Measurements from ENCODE around the gene FCRL2. TPM values are rescaled to one million over a fixed set of nuclear protein-coding genes. Genes with fewer than 3 reads are reported as not detected.

FCRL2 gene
- total RNA-seq (under 1 TPM in 1 of 10 donors, not detected in 9; 0.17 TPM), polyA plus RNA-seq (under 1 TPM in 1 of 2 donors, not detected in 1; 0.04 TPM)
- long read RNA-seq, donor 1, result 0 reads
- long read RNA-seq, donor 2, result 0 reads
- long read RNA-seq, donor 3, result 0 reads

GRCh38 chr1:157776971-157777391 lies at the start of gene FCRL2:
TSS of gene FCRL2 (minus strand) at chr1:157777132. CDS start at chr1:157777073, 59 bp downstream.
- no peak within 1 kb of the TSS for H3K4me3 ChIP-seq
- H3K4me1 ChIP-seq, result peaks cover 0 to 4% (median 0%) of the 10 kb centered on the region in 9 donors
- WGBS, 2 donors, result 81 to 84% methylated on average over 1 of the region's 1 CpG
- no peak within 1 kb of the TSS for H3K27ac ChIP-seq
- no peak for DNase-seq
- no peak for TF ChIP-seq CTCF (IDR thresholded peaks at IDR 0.05)
- no peaks in the 10 kb centered on the region for H3K9me3 ChIP-seq
- intact Hi-C loops (cut with DNase I), result no loop called here
- no peaks in the 10 kb centered on the region for H3K36me3 ChIP-seq
- ATAC-seq, result no peak
- H3K27me3 ChIP-seq, result peaks cover 0 to 7% (median 0%) of the 10 kb centered on the region in 7 donors

GRCh38 chr1:157820299-157820698 lies 43.4 kb upstream of the FCRL2 start:
- Histone ChIP-seq H3K4me3 (no peak overlapping the region), H3K9me3 (peaks cover 0 to 2% (median 0%) of the 10 kb centered on the region in 11 donors), H3K36me3 (no peaks in the 10 kb centered on the region), H3K4me1 (no peaks in the 10 kb centered on the region), H3K27me3 (peaks cover 0 to 14% (median 0%) of the 10 kb centered on the region in 7 donors), H3K27ac (no peak overlapping the region)
- ATAC-seq (no peak), DNase-seq (no peak)
- intact Hi-C loops (cut with DNase I), result no loop called here
- 76 to 80% methylated on average over 2 of the region's 2 CpGs for WGBS, 2 donors
- no peak for TF ChIP-seq CTCF (IDR thresholded peaks at IDR 0.05)

- 58 to 68% methylated on average over 3 of the region's 3 CpGs for WGBS, 2 donors
- DNase-seq (no peak), ATAC-seq (no peak)
- TF ChIP-seq CTCF (IDR thresholded peaks at IDR 0.05), result no peak
- H3K27ac ChIP-seq, result no peak within 1 kb of the TSS
- H3K4me3 ChIP-seq, result no peak within 1 kb of the TSS
- H3K36me3 ChIP-seq, result no peaks in the 10 kb centered on the region
- no peaks in the 10 kb centered on the region for H3K4me1 ChIP-seq
- intact Hi-C loops (cut with DNase I), result no loop called here
- peaks cover 0 to 10% (median 0%) of the 10 kb centered on the region in 7 donors for H3K27me3 ChIP-seq
- peaks cover 0 to 6% (median 0%) of the 10 kb centered on the region in 11 donors for H3K9me3 ChIP-seq
Observed at GRCh38 chr1:157819896-157820295, 43.0 kb upstream of the FCRL2 start, which contains the start of gene FCRL1. TSS of gene FCRL1 (minus strand) at chr1:157820120. CDS start at chr1:157820037, 83 bp downstream.

- Histone ChIP-seq H3K27ac (no peak overlapping the region), H3K4me3 (no peak overlapping the region), H3K36me3 (no peaks in the 10 kb centered on the region), H3K9me3 (peaks cover 0 to 13% (median 0%) of the 10 kb centered on the region in 11 donors), H3K4me1 (no peaks in the 10 kb centered on the region), H3K27me3 (peaks cover 0 to 8% (median 0%) of the 10 kb centered on the region in 7 donors)
- ATAC-seq (no peak), DNase-seq (no peak)
- no peak for TF ChIP-seq CTCF (IDR thresholded peaks at IDR 0.05)
- intact Hi-C loops (cut with DNase I), result no loop called here
- WGBS, 2 donors, result 61 to 74% methylated on average over 2 of the region's 2 CpGs
Observed at GRCh38 chr1:157819215-157819614, 42.3 kb upstream of the FCRL2 start.
